ENCODE results near the gene RBBP8NL.
"Not testable (repeated sequence)": the region's sequence is repeated elsewhere in the genome, so short reads cannot be mapped to it uniquely, and the experiment has no call there.

RBBP8NL gene

DNA sequence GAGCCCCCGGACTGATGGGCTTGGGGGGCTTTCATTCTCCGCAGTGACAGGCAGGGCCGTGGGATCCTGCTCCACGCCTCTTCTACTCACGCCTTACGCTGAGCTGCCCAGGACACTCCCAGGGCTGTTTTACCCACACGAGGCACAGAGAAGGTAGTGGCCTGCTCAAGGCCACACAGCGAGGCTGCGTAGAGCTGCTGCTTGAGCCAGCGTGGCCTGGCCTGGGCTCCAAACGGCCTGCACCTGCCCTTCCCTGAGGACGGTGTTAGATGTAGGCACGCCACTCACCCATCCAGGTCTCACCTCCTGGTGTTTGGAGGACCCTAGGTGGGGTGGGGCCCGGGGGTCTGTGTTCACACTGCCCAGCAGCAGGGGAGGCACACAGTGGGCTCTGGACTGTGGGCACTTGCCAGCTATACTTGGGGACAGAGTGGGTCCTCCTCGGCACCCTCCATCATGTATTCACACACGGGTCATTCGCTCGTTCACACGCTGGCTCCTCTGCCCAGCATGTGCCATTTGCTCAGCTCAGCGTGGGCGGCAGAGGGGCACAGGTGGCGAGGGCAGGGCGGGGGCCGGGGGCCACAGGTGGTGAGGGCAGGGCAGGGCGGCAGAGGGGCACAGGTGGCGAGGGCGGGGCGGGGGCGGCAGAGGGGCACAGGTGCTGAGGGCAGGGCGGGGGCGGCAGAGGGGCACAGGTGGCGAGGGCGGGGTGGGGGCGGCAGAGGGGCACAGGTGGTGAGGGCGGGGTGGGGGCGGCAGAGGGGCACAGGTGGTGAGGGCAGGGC, 18.4 kb upstream of the RBBP8NL start:
- DNase-seq (ENCODE audit: low read depth) = no peak

DNA sequence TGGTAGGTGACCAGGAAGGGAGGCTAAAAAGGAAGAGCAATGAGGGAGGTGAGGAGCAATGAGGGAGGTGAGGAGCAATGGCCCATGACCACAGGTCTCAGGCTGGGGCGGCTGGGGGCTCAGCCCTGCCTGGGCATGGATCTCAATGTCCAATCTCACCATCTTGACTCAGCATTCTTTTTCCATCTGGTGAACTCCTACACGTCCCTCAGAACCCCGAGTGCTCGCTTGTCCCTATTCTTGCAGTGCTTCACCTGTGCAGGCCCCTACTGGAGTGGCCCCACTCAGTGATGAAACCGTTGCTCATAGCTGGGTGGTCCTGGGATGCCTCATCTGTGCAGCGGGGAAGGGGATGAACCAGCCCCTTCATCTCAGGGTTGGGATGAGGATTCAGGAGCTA, 16.9 kb upstream of the RBBP8NL start:
- DNase-seq (ENCODE audit: low read depth) = no peak

DNA sequence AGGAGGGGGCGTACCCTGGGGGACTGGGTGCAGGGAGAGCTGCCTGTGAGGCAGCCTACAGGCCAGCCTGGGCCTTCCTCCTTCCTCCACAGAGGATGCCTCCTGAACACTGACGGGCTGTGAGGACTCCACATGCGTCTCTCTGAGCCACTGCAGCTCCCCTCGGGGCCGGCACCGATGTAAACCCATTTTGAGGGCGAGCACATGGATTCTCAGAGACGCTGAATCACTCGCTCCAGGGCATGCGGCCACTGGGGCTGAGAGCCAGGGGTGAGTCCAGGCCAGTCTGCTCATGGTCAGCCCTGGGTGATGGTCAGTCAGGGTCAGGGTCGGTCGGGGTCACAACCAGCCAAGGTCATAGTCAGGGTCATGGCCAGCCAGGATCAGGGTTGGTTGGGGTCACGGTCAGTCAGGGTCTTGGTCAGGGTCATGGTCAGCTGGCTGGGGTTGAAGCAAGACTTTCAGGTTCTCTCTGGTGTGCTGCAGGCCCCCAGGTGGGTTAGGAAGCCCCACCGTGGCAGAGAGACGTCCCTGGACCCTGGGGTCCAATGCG, 14.7 kb upstream of the RBBP8NL start:
- DNase-seq (ENCODE audit: low read depth) = no peak

DNA sequence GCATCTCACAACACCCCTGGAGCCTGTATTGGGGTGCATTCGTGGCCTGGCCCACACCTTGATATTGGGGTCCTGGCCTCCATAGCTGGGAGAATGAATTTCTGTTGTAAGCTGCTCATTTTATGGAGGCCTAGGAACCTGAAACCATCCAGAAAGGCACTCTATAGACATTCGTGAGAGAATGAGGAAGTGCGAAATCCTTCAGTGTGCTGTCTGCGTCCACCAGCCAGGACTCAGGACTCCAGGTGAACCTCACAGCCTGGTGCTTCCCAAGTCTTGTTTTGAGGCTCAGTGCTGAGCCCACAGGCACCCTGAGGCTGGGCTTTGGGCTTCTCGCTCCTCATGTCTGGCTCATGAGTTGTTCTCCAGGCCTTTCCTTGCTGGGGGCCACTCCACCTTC, 11.9 kb upstream of the RBBP8NL start:
- DNase-seq (ENCODE audit: low read depth) = no peak

DNA sequence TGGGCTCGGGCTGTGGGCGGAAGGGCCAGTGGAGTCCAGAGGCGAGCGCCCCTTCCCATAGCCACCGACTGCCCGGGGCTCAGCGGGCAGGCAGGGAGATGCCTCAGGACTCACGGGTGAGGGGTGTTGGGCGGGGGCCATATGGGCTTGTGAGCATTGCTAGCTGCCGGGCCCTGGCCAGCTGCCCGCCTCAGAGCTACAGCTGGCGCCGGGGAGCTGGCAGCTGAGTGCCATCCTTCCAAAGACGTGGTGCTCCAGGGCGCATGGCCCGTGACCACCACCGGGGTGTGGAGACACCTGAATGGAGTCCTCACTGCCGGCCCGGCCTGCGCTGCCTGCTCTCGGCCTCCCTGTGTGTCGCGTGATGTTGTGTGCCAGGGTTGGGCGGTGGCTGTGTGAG, 10.6 kb upstream of the RBBP8NL start:
- no peak for DNase-seq (ENCODE audit: low read depth)

DNA sequence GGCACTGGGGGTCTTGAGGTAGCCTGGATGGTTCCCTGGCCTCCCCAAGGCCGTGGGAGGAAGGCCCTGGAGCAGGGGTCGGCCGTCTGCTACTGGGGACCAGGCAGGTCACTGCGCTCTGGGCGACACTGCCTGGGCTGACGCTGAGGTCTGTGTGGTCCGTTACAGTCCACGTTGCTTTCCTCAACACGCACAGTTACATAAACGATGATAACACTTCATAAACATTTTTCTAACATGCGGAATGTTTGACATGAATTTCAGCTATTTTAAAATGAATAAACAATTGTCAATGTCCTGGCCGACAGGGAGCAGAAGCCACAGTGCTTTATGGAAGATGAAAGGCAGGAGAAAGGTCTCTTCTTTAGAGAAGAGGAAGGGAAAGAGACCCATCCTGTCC, 10.2 kb upstream of the RBBP8NL start:
- no peak for DNase-seq (ENCODE audit: low read depth)

DNA sequence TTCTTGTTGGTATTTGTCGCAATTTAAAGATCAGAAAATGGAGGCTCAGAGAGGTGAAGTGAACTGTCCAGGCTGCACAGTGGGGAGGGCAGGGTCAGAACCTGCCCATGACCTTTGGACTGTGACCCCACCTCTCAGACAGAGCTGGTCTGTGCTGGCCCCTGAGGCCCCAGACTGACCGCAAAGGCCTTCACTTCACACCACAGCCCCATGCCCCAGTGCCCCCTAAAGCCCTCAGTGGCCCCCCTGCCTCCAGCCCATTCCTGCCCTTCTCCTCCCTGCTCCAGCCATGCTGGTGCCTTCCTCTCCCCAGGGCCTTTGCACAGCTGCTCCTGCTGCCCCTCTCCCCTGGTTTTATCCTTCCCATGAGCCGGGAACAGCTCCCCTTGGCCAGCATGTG, 9.4 kb upstream of the RBBP8NL start:
- DNase-seq (ENCODE audit: low read depth) = no peak

DNA sequence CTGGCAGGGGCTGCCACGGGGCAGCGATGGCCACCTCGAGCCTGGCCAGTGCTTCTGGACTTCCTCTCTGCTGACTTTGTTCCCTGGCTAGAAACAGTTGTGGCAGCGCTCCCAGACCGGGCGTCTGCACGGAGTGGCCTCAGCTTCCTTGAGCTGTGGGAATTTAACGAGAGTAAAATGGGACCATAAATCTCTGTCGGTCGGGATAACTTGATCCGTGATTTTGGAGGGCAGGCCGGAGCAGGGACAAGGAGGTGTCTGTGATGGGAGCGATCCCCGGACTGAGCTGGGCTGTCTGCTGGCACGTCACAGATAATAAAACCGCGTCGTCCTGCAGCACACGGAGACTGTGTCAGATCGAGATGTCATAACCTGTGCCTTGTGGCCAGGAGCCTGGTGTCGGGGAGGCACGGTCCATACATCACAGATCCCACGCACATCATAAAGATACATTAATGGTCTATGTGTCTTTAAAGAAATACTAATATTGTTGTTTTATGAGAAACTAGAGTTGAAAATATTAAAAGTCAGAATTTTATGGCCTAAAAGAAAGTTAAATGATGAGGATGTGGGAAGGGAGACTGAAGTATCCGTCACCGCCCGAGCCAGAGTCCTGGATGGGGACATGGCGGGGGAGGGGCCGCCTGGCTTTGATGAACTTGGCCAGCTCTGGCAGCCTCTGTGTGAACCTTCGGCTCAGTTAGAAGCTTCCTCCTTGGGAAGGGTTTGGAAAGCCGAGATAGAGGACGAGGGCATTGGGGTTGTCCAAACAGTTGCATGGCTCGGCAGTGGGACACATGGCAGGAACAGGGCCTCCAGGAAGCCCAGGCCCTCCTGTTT, 6.5 kb upstream of the RBBP8NL start:
- DNase-seq (ENCODE audit: low read depth) = no peak

DNA sequence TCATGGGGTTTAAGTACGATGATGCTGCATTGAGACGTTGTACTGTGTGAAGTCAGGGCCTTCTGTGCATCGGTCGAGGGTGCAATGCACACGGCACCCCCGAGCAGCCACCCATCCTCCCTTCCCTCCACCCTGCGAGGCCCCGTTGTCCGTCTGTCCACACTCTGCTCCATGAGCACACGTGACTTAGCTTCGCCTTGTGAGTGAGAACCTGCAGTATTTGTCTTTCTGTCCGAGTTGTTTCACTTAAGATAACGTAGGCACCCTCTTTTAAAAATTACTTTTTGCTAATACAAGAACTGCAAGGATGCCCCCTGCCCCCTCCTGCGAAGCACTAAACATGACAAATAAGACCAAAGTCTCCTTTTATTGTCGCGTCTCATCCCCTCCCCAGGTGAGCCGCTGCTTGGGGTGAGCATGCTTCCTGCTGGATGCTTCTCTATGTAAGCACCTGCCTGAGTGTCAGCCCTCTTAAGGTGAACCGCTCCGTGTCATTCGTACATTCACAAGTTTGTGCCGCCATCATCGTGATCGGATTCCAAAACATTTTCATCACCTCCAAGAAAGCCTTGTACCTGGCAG, 3.6 kb upstream of the RBBP8NL start:
- DNase-seq (ENCODE audit: low read depth) = no peak

DNA sequence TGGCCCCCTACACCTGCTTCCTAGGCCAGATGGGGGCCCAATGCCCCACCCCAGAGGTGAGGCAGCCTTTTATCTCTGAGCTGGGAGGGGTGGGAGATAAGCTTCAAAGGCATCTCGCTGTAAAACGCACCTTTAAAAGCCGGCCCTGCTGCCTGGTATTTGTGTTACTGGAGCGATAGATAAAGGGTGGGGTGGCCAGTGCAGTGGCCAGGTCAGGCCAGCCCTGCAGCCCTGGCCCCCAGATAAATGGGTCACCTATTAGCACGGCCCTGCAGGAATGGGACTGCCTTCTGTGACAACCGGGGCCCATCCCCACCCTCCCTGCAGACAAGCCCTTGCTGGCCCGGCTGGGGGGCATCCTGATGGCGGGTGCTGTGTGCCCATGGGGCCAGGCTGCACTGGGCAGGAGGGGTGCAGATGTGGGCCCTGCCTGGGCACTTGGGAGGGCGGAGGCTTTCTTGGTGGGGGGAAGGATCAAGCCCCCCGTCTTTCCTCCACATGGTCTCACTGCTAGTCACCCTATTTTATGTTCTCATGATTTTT, 3.0 kb upstream of the RBBP8NL start:
- DNase-seq (ENCODE audit: low read depth) = no peak

DNA sequence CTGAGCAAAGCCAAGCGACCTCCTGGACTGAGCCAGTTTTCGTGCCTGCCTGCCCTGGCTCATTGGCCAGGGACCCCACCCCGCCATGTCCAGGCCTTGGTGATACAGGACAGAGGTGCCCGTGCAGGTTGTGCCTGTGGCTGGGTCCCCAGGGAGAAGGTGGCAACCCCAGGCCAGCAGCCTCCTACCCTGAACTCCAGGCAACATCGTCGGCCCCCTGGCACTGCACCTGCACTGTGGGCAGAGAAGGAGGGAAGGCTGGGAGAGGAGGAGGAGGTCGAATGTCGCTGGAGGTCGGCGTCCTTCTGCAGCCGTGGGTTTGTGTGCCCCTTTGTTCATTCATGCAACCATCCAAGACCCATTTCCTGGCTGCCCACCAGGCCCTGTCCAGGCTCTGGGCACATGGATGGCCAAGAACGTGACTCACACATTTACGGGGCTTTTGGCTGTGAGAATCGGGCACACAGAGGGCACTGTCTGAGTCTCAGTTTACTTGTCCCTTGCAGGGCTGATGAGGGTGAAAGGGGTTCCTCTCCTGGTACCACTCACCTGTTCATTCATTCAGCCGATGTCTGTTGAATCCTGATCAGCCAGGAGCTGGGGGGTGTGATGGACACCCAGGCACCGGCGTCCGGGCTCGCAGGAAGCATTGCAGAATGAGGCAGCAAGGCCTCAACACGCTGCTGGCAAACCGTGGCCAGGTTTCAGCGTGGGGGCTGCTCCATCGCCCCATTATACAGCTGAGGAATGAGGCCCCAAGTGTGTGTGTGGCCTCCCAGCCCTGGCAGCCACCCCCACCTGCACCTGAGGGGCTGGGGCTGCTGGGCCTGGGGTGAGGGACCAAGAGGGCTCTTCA, 2.3 kb upstream of the RBBP8NL start:
- DNase-seq (ENCODE audit: low read depth) = no peak

DNA sequence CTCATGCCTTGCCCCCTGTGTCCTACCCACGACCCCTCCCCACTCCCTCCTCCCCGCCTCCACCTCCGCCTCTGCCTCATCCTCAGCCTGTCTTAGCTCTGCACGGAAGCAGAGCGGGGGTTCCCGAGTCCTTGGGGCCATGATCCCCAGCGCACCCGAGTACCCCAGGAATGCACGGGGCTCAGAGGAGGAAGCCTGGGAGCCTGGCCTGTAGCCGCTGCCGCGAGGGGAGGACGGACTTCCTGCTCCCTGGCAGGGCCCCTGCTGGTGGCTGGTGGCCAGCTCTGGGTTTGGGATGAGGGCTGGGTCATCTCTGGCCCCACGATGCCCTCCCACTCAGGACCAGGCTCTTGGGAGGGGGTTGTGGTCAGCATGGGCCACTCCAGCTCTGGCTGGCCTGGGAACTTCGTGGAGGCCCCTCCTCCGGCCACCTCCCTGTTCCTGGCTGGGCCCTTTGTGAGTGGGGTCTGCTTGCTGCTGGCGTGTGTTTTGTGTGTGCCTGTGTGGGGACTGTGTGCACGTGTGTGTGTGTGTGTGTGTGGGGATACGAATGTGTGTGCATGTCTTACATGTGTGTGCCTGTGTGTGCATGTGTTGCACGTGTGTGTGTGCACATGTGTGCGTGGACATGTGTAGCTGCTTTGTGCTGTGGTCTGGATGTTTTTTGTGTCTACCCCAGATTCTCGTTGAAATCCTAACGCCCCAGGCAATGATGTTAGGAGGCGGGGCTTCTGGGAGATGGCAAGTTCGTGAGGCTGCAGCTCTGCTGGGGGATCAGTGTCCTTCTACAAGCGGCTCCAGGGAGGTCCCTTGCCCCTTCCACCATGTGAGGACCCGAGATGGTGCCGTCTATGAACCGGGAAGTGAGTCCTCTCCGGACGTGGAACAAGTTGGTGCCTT, 1.3 kb upstream of the RBBP8NL start:
- DNase-seq (ENCODE audit: low read depth) = no peak

DNA sequence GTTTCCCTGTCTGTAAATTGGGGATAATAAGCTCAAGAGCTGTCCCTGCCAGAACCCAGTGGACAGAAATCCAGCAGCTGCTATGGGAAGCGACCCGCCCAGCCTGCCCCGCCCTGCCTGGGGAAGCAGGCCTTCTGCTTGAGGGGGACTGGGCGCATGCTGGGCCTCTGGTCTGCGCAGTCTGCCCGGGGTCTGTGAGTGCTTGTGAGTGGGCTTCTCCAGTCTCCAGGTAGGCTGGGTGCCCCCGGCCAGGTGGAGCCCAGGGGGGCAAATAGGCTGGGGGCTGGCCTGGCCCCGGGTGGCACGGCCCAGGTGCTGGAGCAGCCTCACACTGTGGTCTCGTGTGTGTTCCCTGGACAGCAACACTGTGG, 648 bp upstream of the RBBP8NL start:
- DNase-seq (ENCODE audit: low read depth) = no peak

DNA sequence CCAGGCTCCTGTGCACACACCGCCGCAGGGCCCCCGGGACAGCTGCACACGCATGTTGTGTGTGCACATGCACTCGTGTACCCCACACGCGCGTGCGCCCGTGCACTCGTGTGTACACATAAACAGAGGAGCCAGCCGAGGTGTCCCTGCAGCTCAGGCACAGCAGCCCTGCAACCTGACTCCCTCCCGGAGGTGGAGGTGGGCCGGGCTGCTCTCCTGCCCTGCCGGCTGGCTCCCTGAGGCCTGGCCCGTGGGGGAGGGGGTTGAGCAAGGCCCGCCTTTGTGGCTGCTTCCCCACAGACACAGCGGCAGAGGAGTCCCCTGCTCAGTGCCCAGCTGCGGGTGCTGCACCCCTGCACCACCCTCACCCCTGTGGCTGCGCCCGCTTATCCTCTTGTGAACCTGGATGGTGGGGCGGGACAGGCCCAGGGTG, 624 bp downstream of the RBBP8NL start:
- DNase-seq (ENCODE audit: low read depth) = no peak

DNA sequence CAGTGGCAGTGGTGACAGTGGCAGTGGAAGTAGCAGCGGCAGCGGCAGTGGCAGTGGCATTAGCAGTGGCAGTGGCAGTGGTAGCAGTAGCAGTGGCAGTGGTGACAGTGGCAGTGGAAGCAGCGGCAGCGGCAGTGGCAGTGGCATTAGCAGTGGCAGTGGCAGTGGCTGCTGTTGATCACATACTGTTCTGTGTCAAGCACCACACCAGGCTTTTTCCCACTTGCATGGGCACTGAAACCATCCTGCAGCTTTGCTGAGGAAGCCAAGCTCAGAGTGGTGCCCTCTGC, 1.3 kb downstream of the RBBP8NL start:
- DNase-seq (ENCODE audit: low read depth) = not testable (repeated sequence)

DNA sequence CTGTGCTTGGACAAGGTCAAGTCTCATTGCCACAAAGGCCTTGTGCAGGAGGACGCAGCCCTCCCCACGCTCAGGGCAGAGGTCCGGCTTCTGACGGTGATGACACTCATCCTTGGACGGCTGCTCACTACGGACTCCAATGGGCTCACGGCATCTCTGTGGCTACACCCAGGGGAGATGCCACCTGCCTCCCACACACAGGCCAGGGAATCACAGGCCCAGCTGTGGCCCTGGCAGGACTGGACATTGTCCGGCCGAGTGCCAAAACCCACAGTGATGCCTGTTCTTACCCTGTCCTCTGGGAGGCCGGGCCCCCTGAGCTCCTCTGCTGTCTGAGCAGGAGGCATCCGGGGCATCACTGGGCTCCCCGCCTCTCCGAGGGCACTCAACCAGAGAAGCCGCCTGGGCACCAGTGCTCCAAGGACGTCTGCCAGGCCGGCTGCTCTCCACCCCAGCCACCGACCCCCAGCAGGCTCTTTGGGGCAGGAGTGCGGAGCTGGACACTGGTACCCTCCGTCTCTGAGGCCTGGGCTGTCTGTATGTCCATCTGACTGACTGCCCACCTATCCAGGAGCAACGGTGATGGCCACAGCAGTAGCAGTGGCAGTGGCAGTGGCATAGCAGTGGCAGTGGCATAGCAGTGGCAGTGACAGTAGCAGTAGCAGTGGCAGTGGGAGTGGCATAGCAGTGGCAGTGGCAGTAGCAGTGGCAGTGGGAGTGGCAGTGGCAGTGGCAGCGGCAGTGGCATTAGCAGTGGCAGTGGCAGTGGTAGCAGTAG, 1.9 kb downstream of the RBBP8NL start:
- no peak for DNase-seq (ENCODE audit: low read depth)

DNA sequence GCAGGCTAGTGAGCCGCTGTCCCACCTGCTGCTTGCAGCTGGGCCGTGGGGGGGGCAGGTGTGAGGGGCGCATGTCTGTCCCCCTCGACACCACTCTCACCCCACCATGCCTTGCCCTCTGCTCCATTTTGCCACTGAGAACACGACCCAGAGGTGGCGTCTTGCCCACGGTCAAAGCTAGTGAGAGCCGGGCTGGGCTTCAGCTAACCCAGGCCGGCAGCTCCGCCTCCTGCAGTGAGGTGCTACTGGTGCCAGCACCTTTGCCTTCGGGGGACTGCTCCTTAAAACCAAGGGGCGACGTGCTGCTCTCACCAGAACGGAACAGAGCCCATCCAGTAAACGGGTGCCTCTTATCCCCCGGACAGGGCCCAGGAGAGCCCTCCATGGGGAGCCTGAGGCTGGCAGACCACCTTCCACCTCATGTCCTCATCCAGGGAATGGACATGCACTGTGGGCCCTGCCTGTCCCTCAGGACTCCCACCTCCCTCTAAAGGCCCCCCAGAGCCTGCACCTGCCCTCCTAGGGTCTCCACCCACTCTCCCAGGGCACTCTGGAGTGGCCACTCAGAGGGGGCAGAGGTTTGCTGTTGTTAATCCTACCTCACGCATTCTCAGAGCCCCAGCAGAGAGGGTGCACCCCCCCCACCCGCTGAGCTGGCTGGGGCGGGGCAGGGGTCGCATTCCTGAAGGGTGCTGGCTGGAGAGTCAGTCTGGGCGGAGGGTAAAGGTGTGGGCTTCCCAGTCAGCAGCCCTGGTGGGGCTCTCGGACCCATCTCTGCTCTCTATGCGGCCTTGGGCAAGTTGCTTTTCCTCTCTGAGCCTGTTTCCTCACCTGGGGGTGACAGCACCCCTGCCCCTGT, 2.9 kb downstream of the RBBP8NL start:
- DNase-seq (ENCODE audit: low read depth) = no peak

DNA sequence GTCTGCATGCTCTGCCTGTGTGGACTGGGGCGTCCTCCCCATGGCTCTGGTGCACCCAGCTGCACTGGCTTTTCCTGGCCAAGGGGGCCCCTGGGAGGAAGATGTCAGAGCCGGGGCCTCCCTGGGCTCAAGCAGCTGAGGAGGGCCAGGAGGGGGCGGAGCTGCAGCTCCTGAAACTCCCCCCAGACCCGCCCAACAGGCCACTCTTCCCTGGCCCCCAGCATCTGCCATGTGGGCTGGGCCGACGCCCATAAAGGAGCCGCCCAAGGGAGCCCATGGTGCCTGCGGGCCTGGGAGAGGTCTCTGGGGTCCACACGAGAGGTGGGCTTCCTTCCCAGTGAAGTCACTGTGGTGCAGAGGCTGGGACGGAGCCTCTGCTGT, 4.0 kb downstream of the RBBP8NL start:
- no peak for DNase-seq (ENCODE audit: low read depth)

Data from fibroblast of the conjunctiva (primary cell).